HepG2 (cell line): ENCODE results near the gene EGFR. TPM values are rescaled to one million over a fixed set of nuclear protein-coding genes. Genes with fewer than 3 reads are reported as not detected.

Experiments
- ADNP ChIP-seq: sonication (generic); formaldehyde crosslinking; IDR thresholded peaks from 2 replicates; pipeline ENCODE4 v1.4.0; 2020; ENCODE audit warnings: missing genetic modification reagents
- EEA1 ChIP-seq: sonication (generic); formaldehyde crosslinking; IDR thresholded peaks from 2 replicates; pipeline ENCODE4 v1.5.1; 2020; ENCODE audit warnings: mild to moderate bottlenecking, missing genetic modification reagents, borderline replicate concordance
- JUNB ChIP-seq: sonication (generic); formaldehyde crosslinking; IDR thresholded peaks from 2 replicates; pipeline ENCODE4 v1.8.0; 2022; ENCODE audit warnings: missing genetic modification reagents, mild to moderate bottlenecking, borderline replicate concordance
- NFKBIZ ChIP-seq: IDR thresholded peaks from 2 replicates; pipeline ENCODE4 v1.6.1; 2018; ENCODE audit warnings: missing genetic modification reagents, missing compliant biosample characterization
- NFRKB ChIP-seq: fragments of 450-650 bp; IDR thresholded peaks from 2 replicates; pipeline ENCODE4 v1.6.1; 2017
- PLRG1 ChIP-seq: fragments of 450-650 bp; conservative IDR thresholded peaks from 2 replicates; pipeline ENCODE4 v1.6.1; 2016
- PTBP1 ChIP-seq: fragments of 200-400 bp; formaldehyde crosslinking; IDR thresholded peaks from 2 replicates; pipeline ENCODE4 v1.6.1; 2018; ENCODE audit warnings: low read length, low read depth; ENCODE audit not compliant: poor library complexity, severe bottlenecking
- ZC3H4 ChIP-seq: sonication (generic); formaldehyde crosslinking; IDR thresholded peaks from 2 replicates; pipeline ENCODE4 v1.4.0; 2020; ENCODE audit warnings: missing genetic modification reagents, borderline replicate concordance
- ZNF260 ChIP-seq: sonication (generic); formaldehyde crosslinking; IDR thresholded peaks from 2 replicates; pipeline ENCODE4 v1.4.0; 2020; ENCODE audit warnings: missing genetic modification reagents, low read depth, mild to moderate bottlenecking, borderline replicate concordance
- ZNF362 ChIP-seq: sonication (generic); formaldehyde crosslinking; IDR thresholded peaks from 2 replicates; pipeline ENCODE4 v1.4.0; 2020; ENCODE audit warnings: missing genetic modification reagents, mild to moderate bottlenecking, borderline replicate concordance
- ZNF430 ChIP-seq: sonication (generic); formaldehyde crosslinking; IDR thresholded peaks from 2 replicates; pipeline ENCODE4 v1.9.0; 2021; ENCODE audit warnings: mild to moderate bottlenecking, missing genetic modification reagents
- ZNF737 ChIP-seq: sonication (generic); formaldehyde crosslinking; IDR thresholded peaks from 2 replicates; pipeline ENCODE4 v1.5.0; 2020; ENCODE audit warnings: missing genetic modification reagents, mild to moderate bottlenecking, borderline replicate concordance
- ZNF816 ChIP-seq: sonication (generic); formaldehyde crosslinking; IDR thresholded peaks from 2 replicates; pipeline ENCODE4 v1.8.0; 2022; ENCODE audit warnings: missing genetic modification reagents, mild to moderate bottlenecking, borderline replicate concordance
- polyA plus RNA-seq, 8 experiments: library from polyadenylated mRNA; depleted of rRNA in 3 of 8; stranded (reverse) in 7 of 8; unstranded in 1 of 8; fragments of >200 nt; fragmentation: Illumina TruSeq in 4 of 8; extraction: Trizol in 4 of 8; gene quantifications; 2 replicates each; pipeline versions ENCODE4 v1.2.1 to v1.2.3, GENCODE V29; 2011 to 2016; ENCODE audit warnings: low read depth in 4 of 8, missing spikeins in 1 of 8, mixed read lengths in 1 of 8; ENCODE audit not compliant: insufficient read depth in 1 of 8
- total RNA-seq, 5 experiments: library from RNA; depleted of rRNA; stranded (reverse); fragments of >200 nt; fragmentation: Illumina TruSeq; extraction: Trizol; gene quantifications; 2 replicates each; pipeline ENCODE4 v1.2.3, GENCODE V29; 2016; ENCODE audit warnings: low read depth in 1 of 5
- TF ChIP-seq, protein P1 (sequence below): IDR thresholded peaks from 2 replicates; pipeline ENCODE4 v1.6.1; 2016; ENCODE audit warnings: mild to moderate bottlenecking
- TF ChIP-seq, protein P2 (sequence below): sonication (generic); formaldehyde crosslinking; IDR thresholded peaks from 2 replicates; pipeline ENCODE4 v1.4.0; 2020; ENCODE audit warnings: missing genetic modification reagents
- TF ChIP-seq, protein P3 (sequence below): fragments of 450-650 bp; IDR thresholded peaks from 2 replicates; pipeline ENCODE4 v1.6.1; 2016

The EGFR gene
- total and polyA plus RNA-seq, 2 of the 13 experiments (the other 11 are each of a cell fraction or from before 2014, with no cell fraction given): 7.0 to 10.0 TPM

DNA sequence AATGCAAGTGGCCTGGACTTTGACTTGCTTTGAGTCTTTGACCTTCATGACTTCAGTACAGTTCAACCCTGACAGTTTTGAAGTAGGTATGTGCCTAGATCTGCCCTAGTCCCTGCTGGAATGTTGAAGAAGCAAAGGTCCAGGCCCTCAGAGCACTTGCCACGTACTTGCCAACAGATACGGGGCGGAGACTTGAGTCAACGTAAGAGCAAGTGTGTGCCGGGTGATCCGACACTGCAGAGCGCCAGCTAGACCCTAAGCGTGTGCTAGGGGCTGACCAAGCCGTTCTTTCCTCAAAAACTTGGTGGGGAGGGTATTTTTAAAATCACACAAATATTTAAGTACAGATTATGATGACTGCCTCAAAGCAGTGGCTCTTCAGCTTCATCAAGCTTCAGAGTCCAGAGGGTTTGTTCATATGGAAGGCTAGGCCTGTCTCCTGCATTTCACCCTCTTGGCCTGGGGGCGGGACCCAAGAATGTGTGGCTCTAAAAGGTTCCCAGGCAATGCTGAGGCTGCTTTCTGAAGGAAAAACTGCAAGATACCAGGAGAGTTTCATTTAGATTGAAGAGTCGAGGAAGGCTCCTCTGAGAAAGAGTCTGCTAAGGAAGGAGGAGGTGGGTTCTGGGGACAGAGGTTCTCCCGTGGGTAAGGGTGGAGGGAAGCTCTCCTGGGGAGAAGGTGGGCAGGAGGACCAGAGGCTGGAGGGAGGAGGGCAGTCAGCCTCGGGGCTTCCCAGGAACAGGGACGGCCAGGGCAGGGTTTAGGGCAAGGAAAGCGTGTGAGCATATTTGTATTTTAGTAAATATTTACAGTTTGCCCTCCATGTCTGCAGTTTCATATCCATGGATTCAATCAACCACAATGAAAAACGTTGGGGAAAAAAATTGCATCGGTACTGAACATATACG is 160.3 kb downstream of the EGFR start (continued):
- TF ChIP-seq, protein P1, sequence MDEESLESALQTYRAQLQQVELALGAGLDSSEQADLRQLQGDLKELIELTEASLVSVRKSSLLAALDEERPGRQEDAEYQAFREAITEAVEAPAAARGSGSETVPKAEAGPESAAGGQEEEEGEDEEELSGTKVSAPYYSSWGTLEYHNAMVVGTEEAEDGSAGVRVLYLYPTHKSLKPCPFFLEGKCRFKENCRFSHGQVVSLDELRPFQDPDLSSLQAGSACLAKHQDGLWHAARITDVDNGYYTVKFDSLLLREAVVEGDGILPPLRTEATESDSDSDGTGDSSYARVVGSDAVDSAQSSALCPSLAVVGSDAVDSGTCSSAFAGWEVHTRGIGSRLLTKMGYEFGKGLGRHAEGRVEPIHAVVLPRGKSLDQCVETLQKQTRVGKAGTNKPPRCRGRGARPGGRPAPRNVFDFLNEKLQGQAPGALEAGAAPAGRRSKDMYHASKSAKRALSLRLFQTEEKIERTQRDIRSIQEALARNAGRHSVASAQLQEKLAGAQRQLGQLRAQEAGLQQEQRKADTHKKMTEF (CRISPR knock-in tag): peak; percentile 85
- TF ChIP-seq NFKBIZ (CRISPR knock-in tag) (0 out of 2 replicates have a peak, but pooled peaks have one; percentile 52), ZNF737 (CRISPR knock-in tag) (no peak), ZC3H4 (CRISPR knock-in tag) (peak; percentile 39; the same call in 1 of the 2 replicates), PTBP1 (no peak), EEA1 (CRISPR knock-in tag) (no peak), ZNF816 (CRISPR knock-in tag) (0 out of 2 replicates have a peak, but pooled peaks have one; percentile 79), ADNP (no peak), NFRKB (no peak), ZNF430 (CRISPR knock-in tag) (peak; percentile 49; the same call in 1 of the 2 replicates), ZNF362 (CRISPR knock-in tag) (peak; percentile 11; the same call in 1 of the 2 replicates), ZNF260 (CRISPR knock-in tag) (no peak), JUNB (CRISPR knock-in tag) (no peak), PLRG1 (no peak)
- TF ChIP-seq, protein P2, sequence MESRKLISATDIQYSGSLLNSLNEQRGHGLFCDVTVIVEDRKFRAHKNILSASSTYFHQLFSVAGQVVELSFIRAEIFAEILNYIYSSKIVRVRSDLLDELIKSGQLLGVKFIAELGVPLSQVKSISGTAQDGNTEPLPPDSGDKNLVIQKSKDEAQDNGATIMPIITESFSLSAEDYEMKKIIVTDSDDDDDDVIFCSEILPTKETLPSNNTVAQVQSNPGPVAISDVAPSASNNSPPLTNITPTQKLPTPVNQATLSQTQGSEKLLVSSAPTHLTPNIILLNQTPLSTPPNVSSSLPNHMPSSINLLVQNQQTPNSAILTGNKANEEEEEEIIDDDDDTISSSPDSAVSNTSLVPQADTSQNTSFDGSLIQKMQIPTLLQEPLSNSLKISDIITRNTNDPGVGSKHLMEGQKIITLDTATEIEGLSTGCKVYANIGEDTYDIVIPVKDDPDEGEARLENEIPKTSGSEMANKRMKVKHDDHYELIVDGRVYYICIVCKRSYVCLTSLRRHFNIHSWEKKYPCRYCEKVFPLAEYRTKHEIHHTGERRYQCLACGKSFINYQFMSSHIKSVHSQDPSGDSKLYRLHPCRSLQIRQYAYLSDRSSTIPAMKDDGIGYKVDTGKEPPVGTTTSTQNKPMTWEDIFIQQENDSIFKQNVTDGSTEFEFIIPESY (CRISPR knock-in tag): no peak
- TF ChIP-seq, protein P3, sequence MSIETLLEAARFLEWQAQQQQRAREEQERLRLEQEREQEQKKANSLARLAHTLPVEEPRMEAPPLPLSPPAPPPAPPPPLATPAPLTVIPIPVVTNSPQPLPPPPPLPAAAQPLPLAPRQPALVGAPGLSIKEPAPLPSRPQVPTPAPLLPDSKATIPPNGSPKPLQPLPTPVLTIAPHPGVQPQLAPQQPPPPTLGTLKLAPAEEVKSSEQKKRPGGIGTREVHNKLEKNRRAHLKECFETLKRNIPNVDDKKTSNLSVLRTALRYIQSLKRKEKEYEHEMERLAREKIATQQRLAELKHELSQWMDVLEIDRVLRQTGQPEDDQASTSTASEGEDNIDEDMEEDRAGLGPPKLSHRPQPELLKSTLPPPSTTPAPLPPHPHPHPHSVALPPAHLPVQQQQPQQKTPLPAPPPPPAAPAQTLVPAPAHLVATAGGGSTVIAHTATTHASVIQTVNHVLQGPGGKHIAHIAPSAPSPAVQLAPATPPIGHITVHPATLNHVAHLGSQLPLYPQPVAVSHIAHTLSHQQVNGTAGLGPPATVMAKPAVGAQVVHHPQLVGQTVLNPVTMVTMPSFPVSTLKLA: no peak
